Measurements from ENCODE around the gene EPS15.

DNA sequence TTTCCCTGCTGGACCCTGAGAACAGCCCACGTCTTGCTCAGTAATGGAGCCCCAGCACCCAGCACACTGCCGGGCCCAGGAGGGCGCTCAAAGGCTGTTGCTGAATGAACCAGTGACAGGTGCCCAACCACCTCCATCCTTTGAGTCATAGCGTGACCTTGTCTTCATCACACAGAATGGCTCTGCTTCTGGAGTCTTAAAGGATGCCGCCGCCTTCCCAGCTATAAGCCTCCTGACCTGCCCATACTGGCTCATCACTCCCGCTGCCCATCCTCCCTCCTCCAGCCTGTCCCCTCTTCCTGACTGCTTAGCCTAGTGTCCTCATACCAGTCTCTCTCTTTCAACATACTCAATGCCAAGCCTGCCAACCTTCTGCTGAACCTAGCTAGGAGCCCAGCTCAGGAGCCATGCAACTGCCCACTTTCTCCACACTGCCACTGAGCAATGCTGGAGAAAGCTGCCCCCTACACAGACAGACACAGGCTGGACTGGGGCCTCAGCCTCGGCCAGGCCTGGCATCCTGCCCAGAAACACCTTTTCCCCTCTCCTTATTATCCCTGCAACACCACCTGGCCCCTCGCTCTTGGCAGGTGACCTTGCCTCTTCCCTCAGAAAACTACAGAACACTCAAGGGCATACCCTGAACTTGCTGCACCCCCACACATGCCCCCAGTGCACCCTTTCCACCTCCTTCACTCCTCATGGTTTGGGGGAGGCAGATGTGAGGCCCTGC, 202.8 kb downstream of the EPS15 start:
- TF ChIP-seq POLR2AphosphoS5 (IDR thresholded peaks at IDR 0.05; ENCODE audit: low read depth, low read length), result no peak
- no peak for TF ChIP-seq POLR2A (IDR thresholded peaks at IDR 0.05; ENCODE audit: low read depth, low read length)

Data from GM12891 (cell line).